Astrocyte of the spinal cord (primary cell): ENCODE results near the gene HS3ST3B1.

Source experiments
- DNase-seq: peaks from one replicate; pipeline ENCODE4 v3.0.0; 2011; ENCODE audit warnings: low read depth, low spot score
- H3K4me3 ChIP-seq: 2 replicates; pipeline ENCODE4 v1.5.1; 2011; ENCODE audit warnings: low read depth, mild to moderate bottlenecking, low read length, moderate library complexity
- in situ Hi-C: cut with HindIII; loops from 2 replicates; pipeline ENCODE4 v1.10.0; 2017; ENCODE audit warnings: low sequenced_read_pairs
- TF ChIP-seq, protein P1 (sequence below): IDR thresholded peaks from 2 replicates; pipeline ENCODE4 v1.5.1; 2012; ENCODE audit warnings: low read depth, mild to moderate bottlenecking, low read length, inconsistent platforms

Gene HS3ST3B1

DNA sequence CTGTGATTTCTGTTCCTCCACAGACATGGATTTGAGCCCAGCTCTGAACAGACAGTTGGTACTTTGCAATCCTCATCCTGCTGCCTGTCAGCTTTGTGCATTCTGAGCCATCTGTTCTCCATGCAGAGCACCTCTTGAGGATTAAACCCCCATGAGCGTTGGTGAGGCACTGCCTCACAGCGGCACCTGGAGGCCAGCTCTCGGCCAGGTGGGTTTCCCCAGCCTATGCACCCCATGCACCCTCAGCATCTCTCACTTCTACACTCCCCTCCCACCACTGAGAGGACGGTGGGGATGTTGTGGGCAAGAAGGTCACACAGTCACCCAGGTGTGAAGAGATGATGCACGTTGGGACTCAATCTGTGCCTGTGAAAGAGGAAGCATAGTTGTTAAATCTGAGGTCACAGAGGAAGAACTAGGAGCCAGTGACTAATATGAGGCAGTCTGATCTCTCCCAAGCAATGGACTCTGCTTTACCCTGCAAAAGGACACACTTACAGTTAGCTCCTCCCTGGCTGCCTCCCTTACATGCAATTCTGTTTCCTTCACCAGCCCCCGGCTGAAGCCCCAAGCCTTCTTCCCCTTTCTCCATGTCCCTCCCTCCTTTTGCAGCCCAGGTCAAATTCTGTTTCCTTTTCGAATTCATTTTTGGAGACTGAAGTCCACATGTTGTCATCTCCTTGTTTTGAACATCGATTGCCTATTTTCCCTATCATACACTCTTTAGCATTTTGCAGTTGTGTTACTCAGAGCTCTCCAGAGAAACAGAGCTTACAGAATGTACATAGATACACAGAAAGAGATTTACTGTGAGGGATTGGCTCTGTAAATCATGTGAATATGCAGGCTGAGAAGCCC lies 58.5 kb downstream of the HS3ST3B1 start:
- TF ChIP-seq, protein P1, sequence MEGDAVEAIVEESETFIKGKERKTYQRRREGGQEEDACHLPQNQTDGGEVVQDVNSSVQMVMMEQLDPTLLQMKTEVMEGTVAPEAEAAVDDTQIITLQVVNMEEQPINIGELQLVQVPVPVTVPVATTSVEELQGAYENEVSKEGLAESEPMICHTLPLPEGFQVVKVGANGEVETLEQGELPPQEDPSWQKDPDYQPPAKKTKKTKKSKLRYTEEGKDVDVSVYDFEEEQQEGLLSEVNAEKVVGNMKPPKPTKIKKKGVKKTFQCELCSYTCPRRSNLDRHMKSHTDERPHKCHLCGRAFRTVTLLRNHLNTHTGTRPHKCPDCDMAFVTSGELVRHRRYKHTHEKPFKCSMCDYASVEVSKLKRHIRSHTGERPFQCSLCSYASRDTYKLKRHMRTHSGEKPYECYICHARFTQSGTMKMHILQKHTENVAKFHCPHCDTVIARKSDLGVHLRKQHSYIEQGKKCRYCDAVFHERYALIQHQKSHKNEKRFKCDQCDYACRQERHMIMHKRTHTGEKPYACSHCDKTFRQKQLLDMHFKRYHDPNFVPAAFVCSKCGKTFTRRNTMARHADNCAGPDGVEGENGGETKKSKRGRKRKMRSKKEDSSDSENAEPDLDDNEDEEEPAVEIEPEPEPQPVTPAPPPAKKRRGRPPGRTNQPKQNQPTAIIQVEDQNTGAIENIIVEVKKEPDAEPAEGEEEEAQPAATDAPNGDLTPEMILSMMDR, result no peak
- no peak overlapping the region for H3K4me3 ChIP-seq
- in situ Hi-C loops, result no loop called here
- DNase-seq, result no peak

DNA sequence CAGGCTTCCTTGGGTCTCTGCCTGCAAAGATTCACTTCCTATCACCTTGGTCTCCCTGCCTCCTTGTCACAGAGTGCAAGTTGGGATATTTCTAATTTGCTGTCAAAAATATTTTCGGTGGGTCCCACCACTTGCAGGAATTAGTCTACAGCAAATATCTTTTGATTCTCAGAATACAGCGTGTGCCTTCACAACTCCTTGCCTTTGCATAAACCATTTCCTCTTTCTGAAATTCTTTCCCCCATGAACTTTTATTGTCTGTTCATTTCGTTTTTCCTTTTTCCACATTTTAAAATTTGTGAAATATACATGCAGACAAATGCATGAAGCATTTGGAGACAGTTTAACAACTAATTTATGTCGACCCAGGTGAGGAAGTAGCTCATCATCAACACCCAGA lies 60.0 kb downstream of the HS3ST3B1 start:
- TF ChIP-seq, protein P1, result no peak
- DNase-seq, result no peak
- no peak overlapping the region for H3K4me3 ChIP-seq
- in situ Hi-C loops, result no loop called here

DNA sequence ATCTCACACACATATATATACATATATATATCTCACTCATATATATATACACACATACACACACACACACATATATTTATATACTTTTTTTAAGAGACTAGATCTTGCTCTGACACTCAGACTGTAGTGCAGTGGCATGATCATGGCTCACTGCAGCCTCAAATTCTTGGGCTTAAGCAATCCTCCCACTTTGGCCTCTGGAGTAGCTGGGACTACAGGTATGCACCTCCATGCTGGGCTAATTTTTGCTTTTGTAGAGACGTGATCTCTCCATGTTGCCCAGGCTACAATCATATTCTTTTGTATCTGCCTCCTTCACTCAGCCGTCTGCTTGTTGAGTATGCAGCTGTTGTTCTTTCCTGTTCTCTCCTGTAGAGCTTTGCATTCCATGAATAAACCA lies 60.6 kb downstream of the HS3ST3B1 start:
- no peak overlapping the region for H3K4me3 ChIP-seq
- in situ Hi-C loops, result no loop called here
- TF ChIP-seq, protein P1, result no peak
- no peak for DNase-seq

DNA sequence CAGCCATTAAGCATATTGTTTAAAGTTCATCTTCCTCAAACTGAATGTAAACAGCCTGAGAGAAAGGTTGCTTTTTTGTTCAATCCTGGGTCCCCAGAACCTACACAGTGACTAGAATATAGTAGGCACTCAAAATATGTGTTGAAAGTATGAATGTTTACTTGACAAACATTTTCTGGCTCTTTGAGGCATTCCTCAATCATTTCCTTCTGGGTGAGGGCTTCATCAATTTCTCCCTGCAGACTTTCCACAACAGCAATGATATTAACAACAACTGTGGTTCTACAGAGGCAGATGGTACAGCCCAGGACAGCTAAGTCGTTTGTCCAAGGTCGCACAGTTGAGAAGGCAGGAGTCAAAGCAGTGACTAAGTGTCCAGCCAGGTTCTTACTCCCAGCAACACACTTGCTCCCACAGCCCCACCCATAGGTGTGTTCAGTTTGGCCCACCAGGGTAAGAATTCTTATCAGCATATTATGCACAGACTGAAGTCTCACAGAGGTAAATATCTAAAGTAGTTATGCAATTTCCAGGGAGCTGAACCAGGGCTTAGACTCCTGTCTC lies 61.1 kb downstream of the HS3ST3B1 start:
- DNase-seq, result no peak
- in situ Hi-C loops, result no loop called here
- TF ChIP-seq, protein P1, result no peak
- no peak overlapping the region for H3K4me3 ChIP-seq

DNA sequence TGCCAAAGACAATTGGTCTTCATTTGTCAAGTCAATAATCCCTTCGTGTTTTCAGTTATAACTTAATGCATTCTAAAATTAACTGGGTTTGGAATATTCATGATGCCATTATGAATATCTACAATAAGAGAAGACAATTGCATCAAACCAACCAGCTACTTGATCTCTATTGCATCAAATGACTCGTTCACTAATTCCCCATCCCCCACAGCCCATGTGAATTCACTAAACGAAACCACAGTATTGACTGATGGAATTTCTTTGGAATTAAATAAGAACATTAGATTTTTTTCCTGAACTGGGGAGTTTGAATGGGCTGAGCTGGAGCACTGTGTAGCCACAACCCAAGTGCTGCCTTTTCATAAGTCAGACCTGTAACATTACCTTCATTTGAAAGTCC lies 65.3 kb downstream of the HS3ST3B1 start:
- no peak for DNase-seq
- H3K4me3 ChIP-seq, result no peak overlapping the region
- TF ChIP-seq, protein P1, result no peak
- in situ Hi-C loops, result no loop called here

DNA sequence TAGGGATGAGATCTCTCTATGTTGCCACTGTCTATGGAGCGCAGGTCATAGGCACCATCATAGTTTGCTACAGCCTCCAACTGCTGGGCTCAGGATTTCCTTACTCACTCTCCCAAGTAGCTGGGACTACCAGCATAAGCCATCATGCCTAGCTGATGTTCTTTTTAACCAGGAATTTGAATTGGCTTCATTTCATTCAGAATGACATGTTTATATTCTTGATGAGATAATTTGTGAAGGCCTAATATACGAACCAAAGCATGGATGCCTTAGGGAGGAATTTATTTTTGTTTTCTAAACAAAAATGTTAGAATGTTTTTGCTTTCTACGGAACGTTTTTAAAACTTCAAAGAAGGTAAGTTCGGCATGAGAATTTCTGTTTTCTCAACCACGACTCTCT lies 71.6 kb downstream of the HS3ST3B1 start:
- TF ChIP-seq, protein P1, result no peak
- DNase-seq, result no peak
- in situ Hi-C loops, result no loop called here
- no peak overlapping the region for H3K4me3 ChIP-seq
